Muscle layer of duodenum (tissue), 2 donors: ENCODE results near the gene WNT7B.
A peak's percentile ranks its signal among the peaks of the same experiment; 100 is the strongest.

ENCODE experiments used
- H3K27ac ChIP-seq: one replicate; pipeline ENCODE4 v1.7.0; 2013; ENCODE audit warnings: mild to moderate bottlenecking, low read length
- H3K27me3 ChIP-seq: one replicate; pipeline ENCODE4 v1.7.0; 2013; ENCODE audit warnings: low read depth, mild to moderate bottlenecking, control low read depth, low read length
- H3K36me3 ChIP-seq, 2 donors: one replicate each; pipeline ENCODE4 v1.7.0; 2013; ENCODE audit warnings: low read length in 2 of 2, control low read depth in 1 of 2, mild to moderate bottlenecking in 1 of 2; ENCODE audit not compliant: insufficient read depth in 2 of 2, control insufficient read depth in 1 of 2
- H3K4me1 ChIP-seq, 2 donors: one replicate each; pipeline ENCODE4 v1.7.0; 2013; ENCODE audit warnings: low read length in 2 of 2, mild to moderate bottlenecking in 2 of 2, control low read depth in 1 of 2, moderate library complexity in 1 of 2; ENCODE audit not compliant: insufficient read depth in 2 of 2, control insufficient read depth in 1 of 2
- H3K4me3 ChIP-seq, 2 donors: one replicate each; pipeline ENCODE4 v1.7.0; 2013; ENCODE audit warnings: low read length in 2 of 2, low read depth in 1 of 2, mild to moderate bottlenecking in 1 of 2
- H3K9me3 ChIP-seq, 2 donors: one replicate each; pipeline ENCODE4 v1.7.0; 2013; ENCODE audit warnings: low read length in 2 of 2, control low read depth in 1 of 2, mild to moderate bottlenecking in 1 of 2; ENCODE audit not compliant: control insufficient read depth in 1 of 2
- donor health status: healthy.

The WNT7B gene

DNA sequence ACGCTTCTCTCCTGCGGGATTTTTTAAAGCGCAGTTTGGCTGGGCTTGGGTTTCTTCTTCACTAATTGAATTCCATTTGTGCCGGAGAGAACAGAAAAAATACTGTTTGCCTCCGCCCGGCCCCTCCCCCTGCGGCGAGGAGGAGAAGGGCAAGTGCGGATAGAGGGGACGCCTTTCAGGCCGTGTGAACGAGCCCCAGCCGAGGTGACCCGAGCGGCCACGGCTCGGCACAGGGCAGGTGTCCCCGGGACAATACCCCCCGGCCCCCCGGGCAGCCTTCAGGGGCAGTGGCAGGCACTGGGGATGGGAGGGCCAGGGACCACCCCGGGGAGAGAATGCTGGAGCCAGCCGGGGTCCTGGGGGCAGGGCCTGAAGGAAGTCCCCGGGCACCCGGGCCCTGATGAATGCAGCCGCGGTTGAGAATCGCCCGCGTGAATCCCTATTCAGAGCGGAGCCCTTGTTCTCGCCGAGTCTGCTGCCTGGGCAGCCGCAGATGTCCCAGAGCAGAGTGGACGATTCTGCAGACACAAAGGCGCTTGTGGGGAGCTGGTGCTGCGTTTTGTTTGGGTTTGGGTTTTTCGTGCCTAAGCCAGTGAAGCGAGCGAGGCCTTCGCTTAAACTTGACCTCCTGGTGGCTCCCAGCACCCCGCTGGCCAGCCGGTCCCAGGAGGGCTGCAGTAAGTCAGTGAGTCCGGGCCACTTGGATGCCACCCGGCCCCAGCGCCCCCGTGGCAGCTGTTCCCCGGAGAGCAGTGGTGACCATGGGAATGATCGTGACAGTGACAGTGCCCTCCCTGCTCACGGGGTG, 96.0 kb downstream of the WNT7B start:
- H3K9me3 ChIP-seq: no peaks in the 10 kb centered on the region
- H3K4me3 ChIP-seq: peak overlapping the region in 1 of 2 donors; percentile 44
- H3K36me3 ChIP-seq: no peaks in the 10 kb centered on the region
- H3K27ac ChIP-seq: no peak overlapping the region
- peaks cover 26% of the 10 kb centered on the region for H3K27me3 ChIP-seq
- peaks cover 0 to 7% of the 10 kb centered on the region in 2 donors for H3K4me1 ChIP-seq

DNA sequence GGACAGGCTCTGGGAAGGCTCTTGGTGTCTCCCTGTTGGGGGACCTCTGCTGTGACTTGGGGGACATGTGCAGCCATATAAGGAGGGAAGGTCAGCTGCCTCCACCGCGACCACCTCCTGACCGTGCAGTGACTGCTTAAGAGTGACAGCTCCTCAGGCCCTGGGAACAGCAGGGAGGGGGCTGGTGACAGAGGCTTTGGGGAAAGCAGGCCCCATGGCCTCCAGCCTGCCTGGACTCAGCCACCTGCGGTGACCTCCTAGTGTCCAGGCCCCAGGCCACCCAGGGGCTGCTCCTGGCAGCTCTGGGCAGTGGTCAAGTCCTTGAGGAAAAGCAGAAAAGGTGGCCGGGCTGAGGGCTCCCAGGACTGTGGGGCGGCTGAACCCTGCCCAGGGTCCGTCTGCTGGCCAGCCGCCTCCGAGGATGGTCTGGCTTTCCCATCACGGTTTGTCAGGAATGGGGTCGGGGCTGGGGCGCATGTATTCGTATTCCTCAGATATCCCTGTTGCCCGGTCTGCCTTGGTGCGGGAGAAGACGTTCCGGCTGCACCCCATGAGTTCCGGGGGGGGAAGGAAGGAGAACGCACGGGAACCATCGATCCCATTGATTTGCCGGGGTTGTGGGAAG, 96.8 kb downstream of the WNT7B start:
- H3K4me1 ChIP-seq: peaks cover 0 to 7% of the 10 kb centered on the region in 2 donors
- H3K27me3 ChIP-seq: peaks cover 26% of the 10 kb centered on the region
- no peaks in the 10 kb centered on the region for H3K36me3 ChIP-seq
- no peak overlapping the region for H3K27ac ChIP-seq
- no peaks in the 10 kb centered on the region for H3K9me3 ChIP-seq
- peak overlapping the region in 1 of 2 donors; percentile 44 for H3K4me3 ChIP-seq

DNA sequence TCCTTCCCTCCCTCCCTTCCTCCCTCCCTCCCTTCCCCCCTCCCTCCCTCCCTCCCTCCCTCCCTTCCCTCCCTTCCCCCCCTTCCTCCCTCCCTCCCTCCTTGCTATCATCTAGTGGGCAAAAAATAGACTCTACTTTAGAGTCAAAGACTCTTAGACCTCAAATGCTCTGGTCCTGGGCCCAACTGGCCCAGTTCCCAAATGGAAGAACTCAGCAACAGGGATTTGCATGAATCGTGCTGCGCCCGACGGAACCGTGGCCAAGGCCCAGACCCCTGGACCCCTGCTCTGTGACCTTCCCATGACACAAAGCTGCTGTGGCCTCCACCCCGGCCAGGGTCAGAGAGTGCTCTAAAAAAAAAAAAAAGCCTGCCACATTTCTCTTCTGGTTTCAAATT, 97.4 kb downstream of the WNT7B start:
- Histone ChIP-seq H3K9me3 (no peaks in the 10 kb centered on the region), H3K4me3 (no peak overlapping the region), H3K27me3 (peaks cover 26% of the 10 kb centered on the region), H3K27ac (no peak overlapping the region), H3K4me1 (peaks cover 0 to 7% of the 10 kb centered on the region in 2 donors), H3K36me3 (no peaks in the 10 kb centered on the region)

DNA sequence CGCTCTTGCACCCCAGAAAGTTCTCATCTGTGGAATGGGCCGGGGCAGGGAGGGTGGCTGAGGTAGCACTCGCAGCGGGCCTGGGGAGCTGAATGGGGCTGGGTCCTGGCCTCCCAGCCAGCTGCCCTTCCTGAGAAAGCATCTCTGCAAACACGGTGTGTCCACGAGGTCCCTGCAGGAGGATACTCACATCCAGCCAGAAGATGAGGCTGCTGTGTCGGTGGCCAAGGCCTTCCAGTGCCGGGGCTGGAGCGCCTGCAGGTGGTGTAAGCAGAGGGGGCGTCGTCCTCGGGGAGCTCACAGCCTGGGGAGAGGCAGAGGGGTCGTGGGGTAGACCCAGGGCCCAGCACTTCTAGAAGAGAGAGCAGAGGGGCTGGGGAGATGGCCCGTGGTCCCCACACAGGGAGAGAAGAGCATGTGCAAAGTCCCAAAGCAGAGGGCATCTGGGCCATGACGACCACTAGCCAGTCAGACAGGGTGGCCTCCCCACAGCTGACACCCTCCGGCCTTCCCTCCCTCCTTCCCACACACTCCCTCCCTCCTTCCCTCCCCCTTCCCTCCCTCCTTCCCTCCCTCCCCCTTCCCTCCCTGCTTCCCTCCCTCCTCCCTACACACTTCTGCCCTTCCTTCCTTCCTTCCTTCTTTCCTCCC, 97.9 kb downstream of the WNT7B start:
- no peak overlapping the region for H3K27ac ChIP-seq
- H3K4me1 ChIP-seq: peaks cover 0 to 7% of the 10 kb centered on the region in 2 donors
- H3K27me3 ChIP-seq: peaks cover 26% of the 10 kb centered on the region
- H3K4me3 ChIP-seq: no peak overlapping the region
- H3K9me3 ChIP-seq: no peaks in the 10 kb centered on the region
- H3K36me3 ChIP-seq: no peaks in the 10 kb centered on the region

DNA sequence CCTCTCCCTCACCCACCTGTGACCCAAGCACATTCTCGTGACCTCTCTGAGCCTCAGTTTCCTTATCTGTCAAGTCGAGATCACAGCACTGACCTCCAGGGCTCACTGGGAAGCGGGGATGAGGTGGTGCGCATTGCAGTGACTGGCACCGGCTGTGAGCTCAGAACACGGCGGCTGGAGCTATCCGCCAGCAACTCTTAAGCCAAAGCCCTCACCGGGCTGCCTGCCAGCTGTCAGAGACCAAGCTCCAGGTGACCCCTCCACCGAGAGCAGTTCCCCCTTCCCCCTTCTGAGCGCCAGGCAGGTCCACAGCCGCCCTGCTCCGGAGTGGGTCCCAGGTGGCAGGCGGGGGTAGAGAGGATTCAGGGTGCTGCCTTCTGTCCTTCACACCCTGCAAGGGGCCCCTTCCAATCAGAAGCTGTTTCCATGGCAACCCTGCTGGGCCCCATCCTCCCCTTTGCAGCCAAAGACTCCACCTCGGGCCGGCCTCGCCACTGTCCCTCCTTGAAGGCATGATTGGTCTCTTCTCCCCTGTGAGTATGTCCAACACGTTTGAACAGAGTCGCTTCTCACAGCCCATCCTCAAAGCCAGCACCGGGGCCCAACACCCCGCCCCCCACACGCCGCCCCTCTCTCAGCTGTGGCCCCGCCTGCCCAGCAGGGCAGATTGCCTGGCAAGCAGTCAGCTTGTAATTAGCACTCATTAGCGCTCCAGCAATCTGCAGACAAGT, 98.7 kb downstream of the WNT7B start:
- no peaks in the 10 kb centered on the region for H3K9me3 ChIP-seq
- H3K27me3 ChIP-seq: peaks cover 26% of the 10 kb centered on the region
- H3K4me3 ChIP-seq: no peak overlapping the region
- no peaks in the 10 kb centered on the region for H3K36me3 ChIP-seq
- peaks cover 0 to 7% of the 10 kb centered on the region in 2 donors for H3K4me1 ChIP-seq
- no peak overlapping the region for H3K27ac ChIP-seq

DNA sequence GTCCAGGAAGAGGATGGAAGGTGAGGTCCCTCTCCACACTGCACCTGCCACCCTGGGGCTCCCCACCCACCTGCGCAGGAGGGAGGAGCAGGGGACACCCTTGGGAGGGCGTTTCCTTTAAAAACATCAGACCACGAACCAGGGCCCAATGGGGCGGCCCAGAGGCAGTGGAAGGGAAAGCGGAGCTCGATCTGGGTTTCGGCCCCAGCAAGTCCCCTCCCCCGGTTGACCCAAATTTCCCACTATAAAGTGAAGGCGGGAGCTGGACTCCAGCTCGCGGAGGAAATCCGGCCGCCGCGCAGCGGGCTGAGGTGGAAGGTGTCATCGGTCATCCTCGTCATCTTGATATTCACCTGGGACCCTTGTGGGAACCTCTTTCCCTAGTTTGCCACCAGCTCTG, 99.3 kb downstream of the WNT7B start:
- Histone ChIP-seq H3K27ac (no peak overlapping the region), H3K36me3 (no peaks in the 10 kb centered on the region), H3K4me1 (peaks cover 0 to 7% of the 10 kb centered on the region in 2 donors), H3K27me3 (peaks cover 26% of the 10 kb centered on the region), H3K4me3 (no peak overlapping the region), H3K9me3 (peaks cover 1 to 4% of the 10 kb centered on the region in 2 donors)

DNA sequence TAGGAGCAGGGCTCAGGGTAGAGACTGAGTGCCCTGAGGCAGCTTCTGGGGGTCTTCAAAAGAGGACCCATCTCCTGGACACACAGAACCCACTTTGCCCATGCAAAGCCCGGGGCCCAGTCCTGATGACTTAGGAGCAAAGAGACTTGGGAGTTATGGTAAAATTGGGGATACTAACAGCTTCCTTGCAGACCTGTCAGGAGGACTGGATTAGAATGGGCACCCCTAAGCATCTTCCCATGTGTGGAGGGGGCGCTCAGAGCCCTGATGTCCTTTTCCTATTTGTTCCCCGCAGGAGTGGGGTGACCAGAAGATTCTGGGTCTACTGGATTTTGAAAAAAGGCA, 100.0 kb downstream of the WNT7B start:
- Histone ChIP-seq H3K27me3 (peaks cover 26% of the 10 kb centered on the region), H3K9me3 (peaks cover 5 to 7% of the 10 kb centered on the region in 2 donors), H3K4me3 (no peak overlapping the region), H3K36me3 (no peaks in the 10 kb centered on the region), H3K27ac (no peak overlapping the region), H3K4me1 (peaks cover 0 to 7% of the 10 kb centered on the region in 2 donors)

DNA sequence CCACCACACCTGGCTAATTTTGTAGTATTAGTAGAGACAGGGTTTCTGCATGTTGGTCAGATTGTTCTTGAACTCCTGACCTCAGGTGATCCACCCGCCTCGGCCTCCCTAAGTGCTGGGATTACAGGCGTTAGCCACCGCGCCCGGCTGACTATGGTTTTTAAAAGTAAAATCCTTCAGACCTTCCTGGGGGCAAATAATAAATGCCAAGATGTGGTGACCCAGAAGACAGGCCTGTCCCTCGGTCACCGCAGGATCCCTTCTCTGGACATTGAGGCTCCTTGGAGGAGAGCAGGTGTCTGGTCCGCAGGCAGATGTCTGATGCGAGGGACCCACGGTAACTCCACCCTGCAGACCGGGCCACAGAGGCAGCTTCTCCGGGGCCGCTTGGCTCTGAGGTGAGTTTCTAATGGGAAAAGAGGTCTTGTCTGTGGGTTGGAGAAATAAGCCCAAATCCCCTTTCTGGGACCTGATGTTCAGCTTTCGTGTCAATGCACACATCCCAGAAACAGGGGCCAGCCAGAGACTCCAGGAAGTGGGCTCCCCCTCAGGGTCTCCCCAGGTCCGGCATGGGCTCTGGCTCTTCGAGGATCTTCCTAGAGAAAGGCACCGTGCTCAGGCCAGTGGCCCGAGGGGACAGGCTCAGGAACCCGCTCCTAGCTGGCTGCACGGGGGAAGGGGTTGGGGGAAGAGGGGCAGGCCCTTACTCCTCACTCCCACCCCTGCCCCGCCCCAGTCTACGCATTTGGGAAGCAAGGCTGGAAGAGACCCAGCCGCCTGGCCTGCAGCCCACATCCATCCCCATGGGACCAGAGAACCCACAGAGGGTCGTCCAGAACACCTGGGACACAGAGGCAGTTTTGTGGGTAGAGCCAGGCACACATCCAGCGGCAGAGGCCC, 100.6 kb downstream of the WNT7B start:
- peaks cover 23% of the 10 kb centered on the region for H3K27me3 ChIP-seq
- H3K4me1 ChIP-seq: peaks cover 0 to 7% of the 10 kb centered on the region in 2 donors
- no peak overlapping the region for H3K4me3 ChIP-seq
- peaks cover 5 to 7% of the 10 kb centered on the region in 2 donors for H3K9me3 ChIP-seq
- no peaks in the 10 kb centered on the region for H3K36me3 ChIP-seq
- H3K27ac ChIP-seq: no peak overlapping the region

DNA sequence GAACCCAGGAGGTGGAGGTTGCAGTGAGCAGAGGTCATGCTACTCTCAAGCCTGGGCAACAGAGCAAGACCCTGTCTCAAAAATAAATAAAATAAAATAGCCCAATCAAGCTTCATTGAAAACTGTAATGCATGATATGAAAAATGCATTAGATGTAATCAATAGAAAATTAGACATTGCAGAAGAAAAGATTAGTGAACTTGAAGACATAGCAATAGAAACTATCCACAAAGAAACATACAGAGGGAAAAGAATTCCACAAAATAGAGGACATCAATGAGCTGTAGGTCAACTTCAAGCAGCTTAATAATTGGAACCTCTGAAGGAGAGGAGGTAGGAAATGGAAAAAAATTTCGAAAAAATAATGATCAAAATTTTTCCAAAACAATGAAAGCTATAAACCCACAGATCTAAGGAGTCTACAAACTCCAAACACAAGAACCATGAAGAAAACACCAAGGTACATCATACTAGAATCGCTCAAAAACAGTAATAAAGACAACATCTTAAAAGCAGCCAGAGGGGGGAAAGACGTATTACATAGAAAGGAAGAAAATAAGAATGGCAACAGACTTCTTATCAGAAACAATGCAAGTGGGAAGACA, 104.2 kb downstream of the WNT7B start:
- peaks cover 0 to 4% of the 10 kb centered on the region in 2 donors for H3K4me1 ChIP-seq
- H3K4me3 ChIP-seq: no peak overlapping the region
- peaks cover 0 to 3% of the 10 kb centered on the region in 2 donors for H3K36me3 ChIP-seq
- H3K27me3 ChIP-seq: peaks cover 12% of the 10 kb centered on the region
- H3K9me3 ChIP-seq: peaks cover 5 to 7% of the 10 kb centered on the region in 2 donors
- H3K27ac ChIP-seq: no peak overlapping the region

DNA sequence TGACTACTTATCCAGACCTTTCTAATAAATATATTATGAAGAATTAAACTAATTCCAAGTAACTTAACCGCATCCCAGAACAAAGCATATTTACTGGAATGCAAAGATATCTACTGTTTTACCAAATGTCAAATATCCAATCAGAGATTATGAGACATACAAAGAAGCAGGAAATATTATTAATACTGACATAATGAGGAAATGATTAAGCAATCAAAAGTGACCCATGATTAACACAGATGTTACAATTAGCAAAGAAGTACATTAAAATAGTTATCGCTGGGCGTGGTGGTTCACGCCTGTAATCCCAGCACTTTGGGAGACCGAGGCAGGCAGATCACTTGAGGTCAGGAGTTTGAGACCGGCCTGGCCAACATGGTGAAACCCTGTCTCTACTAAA, 105.2 kb downstream of the WNT7B start:
- Histone ChIP-seq H3K27ac (no peak overlapping the region), H3K36me3 (peaks cover 0 to 3% of the 10 kb centered on the region in 2 donors), H3K4me1 (peaks cover 0 to 14% of the 10 kb centered on the region in 2 donors), H3K27me3 (peaks cover 10% of the 10 kb centered on the region), H3K4me3 (no peak overlapping the region), H3K9me3 (peaks cover 5 to 7% of the 10 kb centered on the region in 2 donors)
